Natural killer cell (primary cell): Measurements from ENCODE around the gene SSH2. TPM values are rescaled to one million over a fixed set of nuclear protein-coding genes. Genes with fewer than 3 reads are reported as not detected.

ENCODE experiments used
- ATAC-seq, 3 donors: fragments of 150-1000 bp in 2 of 3; fragments of 200-7000 bp in 1 of 3; cut with Tn5 transposase; 1 replicate in 1 of 3; 2 replicates in 2 of 3; pipeline ENCODE4 v1.10.0; 2021; ENCODE audit warnings: mild to moderate bottlenecking in 2 of 3, moderate library complexity in 2 of 3
- DNase-seq, 2 donors: peaks; one replicate each; pipeline versions ENCODE4 v3.0.0 to v3.0.0-alpha.2; 2013 to 2021; ENCODE audit warnings: mixed read lengths in 1 of 2
- H3K27ac ChIP-seq: one replicate; pipeline ENCODE4 v1.5.1; 2013; ENCODE audit warnings: mild to moderate bottlenecking, low read length
- H3K27me3 ChIP-seq: one replicate; pipeline ENCODE4 v1.6.1; 2013; ENCODE audit warnings: low read length; ENCODE audit not compliant: control insufficient read depth, insufficient read depth
- H3K36me3 ChIP-seq: one replicate; pipeline ENCODE4 v1.6.1; 2013; ENCODE audit warnings: low read length; ENCODE audit not compliant: control insufficient read depth, insufficient read depth
- H3K4me1 ChIP-seq: one replicate; pipeline ENCODE4 v1.6.1; 2013; ENCODE audit warnings: low read length; ENCODE audit not compliant: control insufficient read depth, insufficient read depth
- H3K4me3 ChIP-seq: one replicate; pipeline ENCODE4 v1.5.1; 2013; ENCODE audit warnings: low read length
- H3K9me3 ChIP-seq: one replicate; pipeline ENCODE4 v1.6.1; 2013; ENCODE audit warnings: low read length; ENCODE audit not compliant: control insufficient read depth, insufficient read depth
- H3K27ac Mint-ChIP-seq, 2 donors: one replicate each; pipeline ENCODE4 v1.8.0; 2022; ENCODE audit warnings: mild to moderate bottlenecking in 2 of 2, mixed read lengths in 2 of 2, moderate library complexity in 1 of 2
- H3K27me3 Mint-ChIP-seq, 2 donors: one replicate each; pipeline ENCODE4 v1.8.0; 2022; ENCODE audit warnings: low read depth in 2 of 2, mixed read lengths in 2 of 2
- H3K36me3 Mint-ChIP-seq: one replicate; pipeline ENCODE4 v1.8.0; 2022; ENCODE audit warnings: mixed read lengths
- H3K4me1 Mint-ChIP-seq, 2 donors: one replicate each; pipeline ENCODE4 v1.8.0; 2022; ENCODE audit warnings: mixed read lengths in 2 of 2
- H3K4me3 Mint-ChIP-seq: one replicate; pipeline ENCODE4 v1.8.0; 2022; ENCODE audit warnings: mild to moderate bottlenecking, moderate library complexity, mixed read lengths
- H3K9me3 Mint-ChIP-seq, 2 donors: one replicate each; pipeline ENCODE4 v1.8.0; 2022; ENCODE audit warnings: mixed read lengths in 2 of 2
- WGBS: methylation state at CpG from one replicate; pipeline ENCODE4 v1.1.7; 2013; ENCODE audit warnings: missing lambda C conversion rate; ENCODE audit not compliant: insufficient coverage; 5-methylcytosine and 5-hydroxymethylcytosine counted together
- intact Hi-C: fragments of 100-400 bp; cut with micrococcal nuclease; formaldehyde crosslinking; loops from one replicate; pipeline ENCODE4 v1.14.2; 2022
- total RNA-seq, 4 donors: library from RNA; stranded (reverse); fragments of 120-200 nt in 1 of 4; gene quantifications; one replicate each; pipeline versions ENCODE4 v1.2.3 to v1.2.4, GENCODE V29; 2013 to 2022
- TF ChIP-seq, protein P1 (sequence below): fragments of 200-600 bp; IDR thresholded peaks from one replicate; pipeline ENCODE4 v1.8.0; 2022; ENCODE audit warnings: antibody characterized with exemption

The SSH2 gene
- total RNA-seq, 3 donors from 2014 or later (not counting 1 experiment from before 2014, with no cell fraction given), result 124 to 166 (median 144) TPM

DNA sequence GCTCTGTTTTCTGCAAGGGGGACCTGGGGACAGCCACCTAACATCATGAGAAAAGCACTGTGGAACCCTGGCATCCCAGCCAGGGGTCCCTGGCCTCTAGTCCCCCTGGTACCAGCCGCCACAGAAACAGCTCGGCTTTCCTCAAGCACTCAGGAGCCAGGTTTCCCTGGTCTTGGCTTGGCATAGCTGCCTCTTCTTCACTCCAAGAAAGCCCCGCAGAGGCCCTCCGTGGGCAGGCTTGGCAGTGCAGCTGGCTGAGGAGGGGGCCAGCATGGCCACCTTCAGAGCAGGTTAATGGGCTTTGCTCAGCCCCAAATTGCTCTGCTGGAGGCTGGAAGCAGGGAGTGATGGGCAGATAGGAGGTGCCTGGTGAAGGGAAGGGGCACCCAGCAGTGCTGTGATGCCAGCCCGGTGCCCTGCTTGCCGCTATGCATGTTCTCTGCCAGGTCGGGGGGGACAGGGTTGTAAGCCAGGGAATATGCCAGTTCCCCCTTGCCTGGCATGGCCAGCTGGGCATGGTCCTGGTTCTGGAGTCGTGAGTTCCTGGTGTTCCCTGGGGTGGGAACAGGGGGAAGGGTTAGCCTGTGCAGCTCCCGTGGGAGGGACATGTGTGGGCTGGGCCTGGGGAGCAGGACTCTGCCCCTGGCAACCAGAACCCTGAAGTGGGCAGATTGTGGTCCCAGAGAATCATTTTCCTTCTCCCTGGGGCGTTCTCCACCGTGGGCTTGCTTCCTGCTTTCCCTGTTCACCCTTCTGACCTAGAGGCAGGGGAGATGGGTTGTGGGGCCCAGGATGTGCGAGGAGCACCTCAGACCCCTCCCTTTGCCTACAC, 333.9 kb downstream of the SSH2 start:
- Mint-ChIP-seq H3K9me3 (no peaks in the 10 kb centered on the region), H3K27me3 (peaks cover 8% of the 10 kb centered on the region in 2 donors), H3K36me3 (no peaks in the 10 kb centered on the region), H3K4me1 (peaks cover 9 to 28% of the 10 kb centered on the region in 2 donors), H3K27ac (no peak overlapping the region), H3K4me3 (no peak overlapping the region)
- TF ChIP-seq, protein P1, sequence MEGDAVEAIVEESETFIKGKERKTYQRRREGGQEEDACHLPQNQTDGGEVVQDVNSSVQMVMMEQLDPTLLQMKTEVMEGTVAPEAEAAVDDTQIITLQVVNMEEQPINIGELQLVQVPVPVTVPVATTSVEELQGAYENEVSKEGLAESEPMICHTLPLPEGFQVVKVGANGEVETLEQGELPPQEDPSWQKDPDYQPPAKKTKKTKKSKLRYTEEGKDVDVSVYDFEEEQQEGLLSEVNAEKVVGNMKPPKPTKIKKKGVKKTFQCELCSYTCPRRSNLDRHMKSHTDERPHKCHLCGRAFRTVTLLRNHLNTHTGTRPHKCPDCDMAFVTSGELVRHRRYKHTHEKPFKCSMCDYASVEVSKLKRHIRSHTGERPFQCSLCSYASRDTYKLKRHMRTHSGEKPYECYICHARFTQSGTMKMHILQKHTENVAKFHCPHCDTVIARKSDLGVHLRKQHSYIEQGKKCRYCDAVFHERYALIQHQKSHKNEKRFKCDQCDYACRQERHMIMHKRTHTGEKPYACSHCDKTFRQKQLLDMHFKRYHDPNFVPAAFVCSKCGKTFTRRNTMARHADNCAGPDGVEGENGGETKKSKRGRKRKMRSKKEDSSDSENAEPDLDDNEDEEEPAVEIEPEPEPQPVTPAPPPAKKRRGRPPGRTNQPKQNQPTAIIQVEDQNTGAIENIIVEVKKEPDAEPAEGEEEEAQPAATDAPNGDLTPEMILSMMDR, result no peak
- DNase-seq (no peak), ATAC-seq (no peak)
- H3K36me3 ChIP-seq, result no peaks in the 10 kb centered on the region
- WGBS, result 92% methylated on average over 12 of the region's 12 CpGs
- intact Hi-C loops, result no loop called here
- peaks cover 27% of the 10 kb centered on the region for H3K4me1 ChIP-seq
- H3K27me3 ChIP-seq, result peaks cover 3% of the 10 kb centered on the region
- H3K4me3 ChIP-seq, result no peak overlapping the region
- H3K9me3 ChIP-seq, result no peaks in the 10 kb centered on the region
- H3K27ac ChIP-seq, result no peak overlapping the region

DNA sequence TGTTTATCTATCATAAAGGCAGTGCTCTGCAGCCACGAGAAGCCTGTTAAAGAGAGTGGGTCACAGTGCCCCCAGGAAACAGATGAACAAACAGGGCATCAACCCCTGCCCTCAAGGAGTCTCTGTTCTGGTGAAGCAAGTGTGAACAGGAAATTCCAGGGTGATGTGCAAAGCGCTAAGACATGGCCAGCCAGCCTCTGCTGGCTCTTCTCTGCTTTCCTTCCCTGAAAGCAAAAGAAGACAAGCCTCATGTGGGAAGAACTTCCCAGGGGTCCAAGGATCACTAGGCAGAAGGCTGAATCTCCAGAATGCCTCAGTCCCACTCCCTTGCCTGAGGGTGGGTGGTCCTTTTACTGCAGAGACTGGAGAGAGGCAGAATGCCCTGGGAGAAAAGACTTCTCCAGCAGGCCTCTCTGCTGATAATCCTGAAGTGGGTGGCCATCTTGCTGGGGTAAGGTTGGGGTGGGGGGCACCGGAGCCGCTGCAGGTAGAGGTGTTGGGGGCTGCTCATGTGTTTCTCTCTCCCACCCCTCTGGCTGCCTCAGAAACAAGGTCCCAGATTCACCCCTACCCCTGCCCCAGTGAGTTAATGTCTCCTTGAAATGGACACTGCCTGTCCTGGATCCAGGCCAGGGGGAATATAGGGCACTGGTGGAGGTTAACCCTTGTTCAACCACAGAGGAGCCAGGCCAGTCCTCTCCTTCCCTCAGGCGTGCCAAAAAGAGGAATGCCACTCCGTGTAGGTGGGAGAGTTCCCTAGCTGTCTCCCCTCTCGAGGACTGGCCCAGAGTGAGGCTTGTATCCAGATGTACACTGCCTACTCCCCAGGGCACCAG, 334.7 kb downstream of the SSH2 start:
- no peaks in the 10 kb centered on the region for H3K9me3 Mint-ChIP-seq
- peaks cover 9 to 36% of the 10 kb centered on the region in 2 donors for H3K4me1 Mint-ChIP-seq
- no peak for DNase-seq
- TF ChIP-seq, protein P1, result no peak
- Histone ChIP-seq H3K9me3 (no peaks in the 10 kb centered on the region), H3K4me3 (no peak overlapping the region), H3K27ac (no peak overlapping the region), H3K4me1 (peaks cover 35% of the 10 kb centered on the region), H3K36me3 (no peaks in the 10 kb centered on the region), H3K27me3 (peaks cover 3% of the 10 kb centered on the region)
- H3K36me3 Mint-ChIP-seq, result no peaks in the 10 kb centered on the region
- ATAC-seq, result no peak
- intact Hi-C loops, result no loop called here
- H3K27ac Mint-ChIP-seq, result no peak overlapping the region
- H3K27me3 Mint-ChIP-seq, result peaks cover 8% of the 10 kb centered on the region in 2 donors
- no peak overlapping the region for H3K4me3 Mint-ChIP-seq
- 87% methylated on average over 5 of the region's 7 CpGs for WGBS

DNA sequence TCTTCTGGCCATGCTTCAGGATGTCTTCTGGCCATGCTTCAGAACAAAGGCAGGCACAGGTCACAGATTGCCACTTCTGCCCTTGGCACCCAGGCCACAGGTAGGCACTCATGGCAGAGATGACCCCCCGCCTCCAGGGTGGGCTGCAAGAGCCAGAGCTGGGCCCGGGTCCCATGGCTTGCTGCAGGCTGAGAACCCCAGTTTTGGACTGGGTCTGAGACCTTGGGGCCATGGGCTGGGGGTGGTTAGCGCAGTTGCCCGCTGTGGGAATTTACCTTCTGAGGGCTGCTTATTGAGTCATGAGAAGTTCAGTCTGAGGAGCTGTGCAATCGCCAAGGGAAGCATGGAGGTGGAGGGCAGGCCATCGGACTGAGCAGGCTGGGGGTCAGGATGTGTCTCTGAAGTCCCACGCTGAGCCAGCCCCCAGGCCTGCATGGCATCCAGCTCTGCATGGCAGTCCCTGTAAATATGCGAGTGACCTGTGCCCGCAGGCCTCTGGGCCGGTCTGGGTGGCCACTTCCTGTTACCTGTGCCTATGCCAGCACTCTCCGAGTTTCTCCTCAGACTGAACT, 335.4 kb downstream of the SSH2 start:
- H3K4me1 ChIP-seq, result peaks cover 42% of the 10 kb centered on the region
- H3K4me1 Mint-ChIP-seq, result peaks cover 9 to 43% of the 10 kb centered on the region in 2 donors
- peak overlapping the region; percentile 40 for H3K4me3 Mint-ChIP-seq
- no peaks in the 10 kb centered on the region for H3K9me3 Mint-ChIP-seq
- no peak for DNase-seq
- no peak overlapping the region for H3K4me3 ChIP-seq
- no peak for ATAC-seq
- peaks cover 3% of the 10 kb centered on the region for H3K27me3 ChIP-seq
- peaks cover 8% of the 10 kb centered on the region in 2 donors for H3K27me3 Mint-ChIP-seq
- H3K36me3 ChIP-seq, result no peaks in the 10 kb centered on the region
- no peaks in the 10 kb centered on the region for H3K36me3 Mint-ChIP-seq
- H3K27ac Mint-ChIP-seq, result no peak overlapping the region
- H3K9me3 ChIP-seq, result no peaks in the 10 kb centered on the region
- TF ChIP-seq, protein P1, result no peak
- WGBS, result 91% methylated on average over 11 of the region's 11 CpGs
- H3K27ac ChIP-seq, result no peak overlapping the region
- intact Hi-C loops, result no loop called here
